Stimulated activated CD4-positive, alpha-beta T cell treated with anti-CD3 and anti-CD28 coated beads, Interleukin-2, amount 100 ng/mL, for 48 hours (primary cell): Measurements from ENCODE around the gene BEAN1.

Experiments used
- DNase-seq, 2 donors: peaks; one replicate each; pipeline ENCODE4 v3.0.0-alpha.2; 2020

Gene BEAN1

DNA sequence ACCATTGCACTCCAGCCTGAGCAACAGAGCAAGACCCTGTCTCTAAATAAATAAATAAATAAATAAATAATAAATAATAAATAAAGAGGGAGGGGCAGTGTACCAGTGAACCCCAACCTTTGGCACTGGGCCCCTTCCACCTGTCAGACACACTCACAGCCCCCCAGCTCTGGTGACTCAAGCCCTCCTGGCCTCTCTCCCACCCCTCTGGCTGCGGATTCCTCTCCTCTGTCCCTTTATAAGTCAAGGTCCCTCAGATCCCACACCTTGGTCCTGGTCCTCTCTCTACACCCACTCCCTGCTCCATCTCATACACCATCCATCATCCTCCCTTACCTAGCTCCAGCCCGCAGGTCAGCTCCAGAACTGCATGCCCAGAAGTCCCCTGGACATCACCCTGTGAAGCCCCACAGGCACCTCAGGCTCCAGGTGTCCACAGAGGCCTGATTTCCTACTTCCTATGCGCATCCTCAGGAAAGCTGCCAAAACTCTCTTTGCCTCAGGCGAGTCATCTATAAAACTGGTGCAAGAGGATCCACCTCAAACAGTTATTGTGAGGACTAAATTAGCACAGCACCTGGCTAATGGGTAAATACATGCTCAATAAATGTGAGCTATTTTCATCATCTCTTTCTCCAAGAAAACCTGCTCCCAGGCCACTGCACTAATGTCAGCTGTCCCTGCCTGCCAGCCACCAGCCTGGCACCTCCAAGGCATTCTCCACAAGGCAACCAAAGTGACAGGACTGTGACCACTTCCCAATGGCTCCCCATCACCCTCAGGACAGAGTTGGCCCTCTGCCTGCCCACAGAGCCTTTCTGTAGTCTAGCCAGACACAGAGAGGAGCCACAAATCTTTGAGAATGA lies 46.8 kb downstream of the BEAN1 start:
- DNase-seq, result no peak

- DNase-seq, result peak; percentile 32 to 38
Observed at GRCh38 chr16:66474750-66475199, 47.7 kb downstream of the BEAN1 start.

GRCh38 chr16:66475232-66475631 lies 48.1 kb downstream of the BEAN1 start:
- DNase-seq, result no peak

DNA sequence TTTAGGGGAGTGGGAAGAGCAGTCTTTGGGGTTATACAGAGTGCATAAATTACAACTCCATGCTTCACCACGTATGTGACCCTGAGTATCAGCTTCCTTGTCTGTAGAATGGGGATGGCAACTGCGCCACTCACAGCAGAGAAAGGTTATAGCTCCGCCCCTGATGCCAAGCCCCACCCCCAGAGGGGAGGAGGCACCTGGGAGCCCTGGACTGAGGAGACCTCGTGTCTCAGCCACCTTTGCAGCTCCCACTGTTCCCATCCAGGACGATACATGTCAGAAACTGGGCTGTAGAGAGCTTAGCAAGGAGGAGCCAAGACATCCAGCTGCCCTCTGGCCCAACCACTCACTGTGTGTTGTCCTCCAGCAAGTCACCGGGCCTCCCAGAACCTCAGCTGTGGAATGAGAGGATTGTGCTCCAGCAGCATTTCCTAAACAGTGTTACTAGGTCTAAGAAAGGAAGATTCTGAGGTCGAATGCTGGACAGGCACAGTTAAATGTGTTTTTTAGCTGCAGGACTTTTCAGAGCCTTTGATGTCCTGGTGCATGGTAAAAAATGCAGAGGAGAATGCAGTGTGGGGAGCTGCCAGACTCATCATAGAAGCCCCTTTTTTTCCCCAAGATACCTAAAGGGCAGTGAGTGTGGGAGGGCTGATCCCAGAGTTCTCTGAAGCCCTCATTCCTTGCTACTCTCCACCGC lies 49.4 kb downstream of the BEAN1 start:
- peak; percentile 49 to 53 for DNase-seq

DNA sequence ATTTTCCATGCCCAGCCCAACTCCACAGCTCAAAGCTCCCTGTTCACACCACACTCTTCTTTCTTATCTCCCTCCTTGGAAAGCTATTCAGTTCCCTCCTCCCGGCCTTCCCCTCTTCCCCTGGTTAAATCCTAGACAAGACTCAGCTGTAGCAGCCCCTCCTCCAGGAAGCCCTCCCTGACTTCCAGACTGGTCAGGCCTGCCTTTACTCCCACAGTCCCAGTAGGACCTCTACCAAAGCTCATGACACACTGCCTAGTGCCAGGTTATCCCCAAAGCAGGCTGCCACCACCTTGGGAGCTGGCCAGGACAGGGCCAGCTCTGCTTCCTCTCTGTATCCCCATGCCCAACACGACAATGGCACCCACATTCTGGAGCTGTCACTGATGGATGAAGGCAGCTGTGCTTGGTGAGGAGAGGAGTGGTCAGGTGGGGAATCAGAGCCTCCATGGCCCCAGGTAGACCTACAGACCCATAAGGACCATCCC lies 50.0 kb downstream of the BEAN1 start:
- DNase-seq, result no peak

- DNase-seq, result peak; percentile 78 to 80
Observed at GRCh38 chr16:66478733-66479511, 51.8 kb downstream of the BEAN1 start.

DNA sequence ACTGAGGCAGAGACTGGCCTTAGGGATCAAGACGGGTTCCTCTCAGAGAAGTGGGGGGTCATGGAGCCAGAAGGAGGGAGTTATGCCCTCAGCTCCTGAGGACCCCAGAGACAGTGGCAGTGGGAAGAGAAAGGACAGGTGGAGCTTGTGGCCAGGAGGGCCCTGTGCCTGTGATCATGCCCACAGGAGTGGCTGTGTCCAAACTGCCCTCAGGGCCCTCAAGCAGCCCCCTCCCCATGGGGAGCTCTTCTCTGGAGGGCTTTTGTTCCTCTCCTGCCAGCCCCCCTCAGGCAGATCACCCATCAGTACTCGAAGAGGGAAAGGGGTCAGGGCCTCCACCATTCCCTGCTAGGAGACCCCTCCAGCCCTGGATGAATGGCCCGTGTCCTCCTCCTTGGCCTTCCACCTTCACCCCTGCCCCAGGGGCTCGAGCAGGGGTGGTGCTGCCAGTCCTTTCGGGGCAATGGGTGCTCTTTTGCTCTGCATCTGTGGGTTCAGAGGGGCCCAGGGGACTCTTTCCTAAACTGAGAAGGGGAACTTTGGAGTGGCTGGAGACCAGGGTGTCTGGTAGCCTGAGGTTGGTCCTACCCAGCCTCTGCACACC lies 52.7 kb downstream of the BEAN1 start:
- DNase-seq, result no peak

- DNase-seq, result no peak
Observed at GRCh38 chr16:66480265-66481080, 53.4 kb downstream of the BEAN1 start.

DNA sequence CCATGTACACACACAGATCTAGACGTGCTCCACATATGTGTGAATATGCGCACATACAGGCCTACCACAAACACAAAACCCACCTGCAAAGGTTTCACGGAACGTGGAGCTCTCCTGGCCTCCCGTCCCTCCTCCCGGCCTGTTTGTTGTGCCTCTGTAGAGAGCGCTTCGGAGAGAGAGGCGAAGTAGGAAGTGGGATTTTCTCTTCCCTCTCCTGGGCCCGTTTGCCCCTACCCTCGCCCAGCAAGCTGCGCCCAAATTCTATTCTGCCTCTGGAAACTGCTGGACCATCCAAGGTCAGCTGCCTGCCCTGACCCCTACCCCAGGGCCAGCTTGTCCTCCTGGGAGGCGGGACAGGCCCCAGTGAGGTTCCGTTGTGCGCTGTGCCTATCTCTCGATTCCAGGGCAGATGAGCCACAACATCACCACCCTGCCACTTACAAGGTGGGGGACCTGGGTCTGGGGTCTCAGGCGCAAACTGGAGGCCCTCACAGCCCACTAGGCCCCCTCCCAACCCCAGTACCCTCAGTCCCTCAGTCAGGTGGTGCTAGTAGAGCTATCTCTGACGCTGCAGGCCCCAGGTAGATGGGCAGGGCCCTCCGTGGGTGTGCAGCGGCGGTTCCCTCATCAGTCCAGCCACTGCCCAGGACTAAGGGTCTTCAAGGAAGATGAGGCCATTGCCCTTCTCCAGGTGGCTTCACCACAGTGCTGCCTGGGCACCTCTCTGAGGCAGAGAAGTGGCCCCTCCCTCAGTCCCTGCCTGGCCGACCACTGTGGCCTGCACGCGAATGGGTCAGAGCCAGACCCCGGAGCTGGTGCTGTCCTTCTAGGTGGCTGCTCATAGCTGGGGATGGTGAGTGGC lies 54.2 kb downstream of the BEAN1 start:
- DNase-seq, result no peak

- DNase-seq, result no peak
Observed at GRCh38 chr16:66481943-66482390, 54.9 kb downstream of the BEAN1 start.

GRCh38 chr16:66483689-66484452 lies 56.8 kb downstream of the BEAN1 start:
- peak; percentile 68 to 71 for DNase-seq

DNA sequence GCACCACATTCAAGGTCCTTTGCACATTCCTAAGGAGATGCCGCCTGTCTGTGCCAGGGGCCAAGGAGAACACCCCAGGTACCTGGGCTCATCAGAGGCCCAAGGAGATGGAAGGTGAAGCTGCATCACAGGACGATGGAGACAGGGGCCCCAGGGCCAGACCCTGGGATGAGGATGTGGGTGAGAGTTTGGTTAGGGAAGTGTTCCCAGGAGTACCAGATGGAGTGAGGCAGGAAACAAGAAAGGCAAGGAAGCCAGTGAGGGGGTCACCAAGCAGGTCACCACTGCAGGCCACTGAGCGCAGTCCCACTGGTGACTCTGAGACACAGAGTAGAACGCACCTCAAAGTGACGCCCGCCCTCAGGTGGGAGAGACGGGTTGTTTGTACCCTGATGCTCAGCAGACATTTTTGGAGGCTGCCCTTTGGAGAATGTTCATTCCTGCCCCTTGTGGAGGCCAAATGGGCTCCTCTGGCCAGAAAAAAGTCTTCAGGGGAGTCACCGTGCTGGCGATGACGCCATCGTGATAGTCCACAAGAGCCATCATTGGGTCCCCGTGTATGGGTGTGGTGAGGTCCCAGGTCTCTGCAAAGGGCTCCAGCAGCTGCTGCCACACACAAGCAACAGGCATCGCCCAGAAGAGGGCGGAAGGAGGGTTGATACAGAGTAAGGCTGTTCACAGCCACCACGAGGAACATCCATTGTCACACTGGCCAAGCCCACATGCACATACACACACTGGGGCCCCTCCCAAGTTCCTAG lies 57.5 kb downstream of the BEAN1 start:
- no peak for DNase-seq

DNA sequence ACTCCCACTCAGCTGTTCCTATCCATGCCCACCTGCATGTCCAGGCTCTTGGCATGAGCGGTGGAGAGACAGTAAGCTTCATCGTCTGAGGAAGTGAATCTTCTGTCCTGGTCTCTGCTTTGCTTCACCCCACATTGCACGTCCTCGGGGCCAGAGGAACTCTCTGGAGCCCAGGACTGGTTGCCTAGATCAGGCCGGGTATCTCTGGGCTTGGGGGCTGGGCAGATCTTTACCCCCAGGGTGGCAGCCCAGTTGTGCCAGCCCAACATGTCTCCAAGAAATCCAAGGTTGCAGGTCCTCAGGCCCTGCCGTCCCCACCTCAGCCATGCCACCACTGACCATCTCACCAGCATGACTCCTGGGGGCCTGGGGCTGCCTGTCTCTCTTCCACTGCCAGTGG lies 58.3 kb downstream of the BEAN1 start:
- no peak for DNase-seq

GRCh38 chr16:66486199-66486772 lies 59.2 kb downstream of the BEAN1 start:
- DNase-seq, result no peak

- DNase-seq, result no peak
Observed at GRCh38 chr16:66486773-66487579, 59.9 kb downstream of the BEAN1 start.

DNA sequence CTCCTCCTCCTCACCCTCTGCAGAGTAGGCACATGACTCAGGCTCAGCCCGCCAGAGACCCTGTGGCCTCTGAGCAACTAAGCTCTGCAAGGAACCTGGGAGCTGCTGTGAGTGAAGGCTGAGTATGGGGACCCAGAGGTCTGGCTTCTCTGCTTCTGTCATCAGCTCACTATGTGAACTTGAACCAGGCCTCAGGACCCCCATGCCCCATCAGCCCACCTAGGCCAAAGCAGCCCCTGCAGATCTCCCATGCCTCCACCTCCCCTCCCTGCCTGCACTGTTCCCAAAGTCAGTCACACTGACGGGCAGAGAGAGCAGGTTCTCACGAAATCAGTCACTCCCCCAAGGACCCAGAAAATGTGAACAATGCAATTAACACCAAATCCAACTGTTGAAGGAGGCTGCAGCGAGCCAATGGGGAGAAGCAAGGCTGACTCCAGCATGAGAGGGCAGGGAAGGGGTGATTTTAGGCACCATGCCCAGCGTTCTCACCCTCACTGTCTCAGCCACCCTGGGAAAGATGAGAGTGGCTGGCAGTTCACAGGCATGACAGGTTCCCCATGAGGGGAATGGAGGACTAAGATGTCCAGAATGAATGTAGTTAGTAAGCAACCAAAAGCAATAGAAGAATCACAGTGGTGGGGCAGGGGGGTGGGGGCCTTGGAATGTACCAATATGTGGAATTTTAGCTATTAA lies 60.6 kb downstream of the BEAN1 start:
- no peak for DNase-seq

- DNase-seq, result no peak
Observed at GRCh38 chr16:66488505-66488904, 61.4 kb downstream of the BEAN1 start.
